Esophagus squamous epithelium (tissue), 5 donors: ENCODE data around the gene RANBP9. TPM values are rescaled to one million over a fixed set of nuclear protein-coding genes. Genes with fewer than 3 reads are reported as not detected.

Experiments used
- DNase-seq: peaks from one replicate; lab custom pipeline; 2025; lab: John Stamatoyannopoulos, UW
- H3K27ac ChIP-seq, 4 donors: fragments of 200-600 bp; sonication (generic); one replicate each; pipeline ENCODE4 v1.5.1; 2016 to 2019; ENCODE audit warnings: mild to moderate bottlenecking in 1 of 4
- H3K27me3 ChIP-seq, 4 donors: fragments of 200-600 bp; sonication (generic); 1 replicate in 3 of 4; 2 replicates in 1 of 4; pipeline versions ENCODE4 v1.5.1 to v1.6.0; 2017 to 2021; ENCODE audit warnings: antibody characterized with exemption in 1 of 4
- H3K36me3 ChIP-seq, 3 donors: fragments of 200-600 bp; sonication (generic); one replicate each; pipeline ENCODE4 v1.5.1; 2016 to 2019
- H3K4me1 ChIP-seq, 3 donors: fragments of 200-600 bp; sonication (generic); one replicate each; pipeline ENCODE4 v1.5.1; 2017 to 2019
- H3K4me3 ChIP-seq, 4 donors: fragments of 200-600 bp; sonication (generic); 1 replicate in 3 of 4; 2 replicates in 1 of 4; pipeline ENCODE4 v1.5.1; 2016 to 2019; ENCODE audit warnings: mild to moderate bottlenecking in 2 of 4, moderate library complexity in 1 of 4
- H3K9me3 ChIP-seq, 3 donors: fragments of 200-600 bp; sonication (generic); one replicate each; pipeline ENCODE4 v1.5.1; 2016 to 2019
- CTCF ChIP-seq, 6 experiments: fragments of 450-650 bp in 4 of 6; fragments of 200-600 bp in 2 of 6; sonication (generic) in 2 of 6; IDR thresholded peaks; one replicate each; pipeline ENCODE4 v1.5.1; 2016 to 2019; ENCODE audit warnings: antibody characterized with exemption in 6 of 6, mild to moderate bottlenecking in 4 of 6, moderate library complexity in 4 of 6
- POLR2A ChIP-seq, 4 donors: fragments of 450-650 bp; IDR thresholded peaks; one replicate each; pipeline ENCODE4 v1.6.1; 2017; ENCODE audit warnings: antibody characterized with exemption in 4 of 4, mild to moderate bottlenecking in 4 of 4, moderate library complexity in 3 of 4
- WGBS, 2 donors: methylation state at CpG; one replicate each; pipeline ENCODE4 v1.1.5; 2018; 5-methylcytosine and 5-hydroxymethylcytosine counted together
- intact Hi-C: fragments of 100-400 bp; cut with DNase I; formaldehyde crosslinking; loops from one replicate; pipeline ENCODE4 v1.15.0; 2022
- total RNA-seq, 4 donors: library from RNA; depleted of rRNA; stranded (reverse); fragments of >200 nt; gene quantifications; one replicate each; pipeline ENCODE4 v1.1.0, GENCODE V29; 2016
- donor health status: DM: yes; HTN: yes; CAD: no.

RANBP9 gene
- total RNA-seq, 4 donors from 2014 or later, result 32.9 to 69.6 (median 63.3) TPM

GRCh38 chr6:13722880-13723279 lies 11.2 kb upstream of the RANBP9 start:
- Histone ChIP-seq H3K4me1 (peaks cover 4 to 59% (median 16%) of the 10 kb centered on the region in 3 donors), H3K27ac (peak overlapping the region in 2 of 4 donors; percentile 53 to 86), H3K36me3 (no peaks in the 10 kb centered on the region), H3K4me3 (no peak overlapping the region), H3K9me3 (no peaks in the 10 kb centered on the region), H3K27me3 (no peaks in the 10 kb centered on the region)
- no peak for DNase-seq
- TF ChIP-seq POLR2A (IDR thresholded peaks at IDR 0.05), result no peak
- no peak for TF ChIP-seq CTCF (IDR thresholded peaks at IDR 0.05)
- WGBS, 2 donors, result 84% methylated on average over 5 of the region's 5 CpGs
- intact Hi-C loops, result no loop called here

- no peak for TF ChIP-seq CTCF (IDR thresholded peaks at IDR 0.05)
- TF ChIP-seq POLR2A (IDR thresholded peaks at IDR 0.05), result no peak
- intact Hi-C loops, result loop anchor here (5.0 kb wide), 1 partner anchor 39 kb away; no protein-coding TSS in a partner anchor
- H3K36me3 ChIP-seq, result no peaks in the 10 kb centered on the region
- peaks cover 0 to 26% (median under 1%) of the 10 kb centered on the region in 3 donors for H3K4me1 ChIP-seq
- no peak for DNase-seq
- H3K4me3 ChIP-seq, result no peak overlapping the region
- 73 to 91% methylated on average over 5 of the region's 5 CpGs for WGBS, 2 donors
- H3K9me3 ChIP-seq, result no peaks in the 10 kb centered on the region
- peak overlapping the region in 1 of 4 donors; percentile 3 for H3K27ac ChIP-seq
- no peaks in the 10 kb centered on the region for H3K27me3 ChIP-seq
These were observed 6.5 kb upstream of the RANBP9 start for GRCh38 chr6:13718123-13718458.

GRCh38 chr6:13716955-13717295 lies 5.3 kb upstream of the RANBP9 start:
- TF ChIP-seq CTCF (IDR thresholded peaks at IDR 0.05), result no peak
- TF ChIP-seq POLR2A (IDR thresholded peaks at IDR 0.05), result no peak
- H3K36me3 ChIP-seq, result no peaks in the 10 kb centered on the region
- intact Hi-C loops, result loop anchor here (5.0 kb wide), 1 partner anchor 40 kb away; no protein-coding TSS in a partner anchor
- WGBS, 2 donors, result 87 to 89% methylated on average over 9 of the region's 22 CpGs
- DNase-seq, result no peak
- H3K27ac ChIP-seq, result no peak overlapping the region
- H3K27me3 ChIP-seq, result no peaks in the 10 kb centered on the region
- H3K4me3 ChIP-seq, result no peak overlapping the region
- H3K9me3 ChIP-seq, result no peaks in the 10 kb centered on the region
- peaks cover 0 to 36% (median 3%) of the 10 kb centered on the region in 3 donors for H3K4me1 ChIP-seq

- 92 to 96% methylated on average over 8 to 22 of the region's 39 CpGs for WGBS, 2 donors
- H3K36me3 ChIP-seq, result no peaks in the 10 kb centered on the region
- no peak for DNase-seq
- H3K27me3 ChIP-seq, result no peaks in the 10 kb centered on the region
- no peaks in the 10 kb centered on the region for H3K9me3 ChIP-seq
- H3K27ac ChIP-seq, result no peak overlapping the region
- TF ChIP-seq CTCF (IDR thresholded peaks at IDR 0.05) (no peak), POLR2A (IDR thresholded peaks at IDR 0.05) (no peak)
- no peak overlapping the region for H3K4me3 ChIP-seq
- H3K4me1 ChIP-seq, result peaks cover 0 to 33% (median 3%) of the 10 kb centered on the region in 3 donors
- intact Hi-C loops, result loop anchor here (5.0 kb wide), 1 partner anchor 41 kb away; no protein-coding TSS in a partner anchor
These were observed 4.8 kb upstream of the RANBP9 start for GRCh38 chr6:13716225-13716954.

GRCh38 chr6:13715444-13715883 lies 3.8 kb upstream of the RANBP9 start:
- H3K4me3 ChIP-seq, result no peak overlapping the region
- intact Hi-C loops, result loop anchor here (5.0 kb wide), 1 partner anchor 42 kb away; no protein-coding TSS in a partner anchor
- no peak overlapping the region for H3K27ac ChIP-seq
- H3K9me3 ChIP-seq, result no peaks in the 10 kb centered on the region
- H3K4me1 ChIP-seq, result peaks cover 0 to 24% (median 3%) of the 10 kb centered on the region in 3 donors
- H3K36me3 ChIP-seq, result no peaks in the 10 kb centered on the region
- H3K27me3 ChIP-seq, result no peaks in the 10 kb centered on the region
- 15 to 52% methylated on average over 3 of the region's 3 CpGs for WGBS, 2 donors
- no peak for TF ChIP-seq CTCF (IDR thresholded peaks at IDR 0.05)
- TF ChIP-seq POLR2A (IDR thresholded peaks at IDR 0.05), result no peak
- DNase-seq, result no peak
